ENCODE measurements around the gene CEMIP. TPM values are rescaled to one million over a fixed set of nuclear protein-coding genes. Genes with fewer than 3 reads are reported as not detected.

The CEMIP gene
- total RNA-seq, 1 donor from 2014 or later, result 3.6 TPM

- DNase-seq (ENCODE audit: low read depth), result peak; percentile 5
- peaks cover 30% of the 10 kb centered on the region for H4K20me1 ChIP-seq (ENCODE audit: insufficient read depth, low read length)
- H3K27ac ChIP-seq (ENCODE audit: low read depth, low read length), result no peak overlapping the region
- peak overlapping the region; percentile 45 for H3K4me2 ChIP-seq (ENCODE audit: low read length)
- H3K27me3 ChIP-seq (ENCODE audit: insufficient read depth, low read length), result no peaks in the 10 kb centered on the region
- Mint-ChIP-seq H3K9me3 (ENCODE audit: unreplicated experiment) (peaks cover 7% of the 10 kb centered on the region), H3K4me1 (ENCODE audit: low read depth, unreplicated experiment) (peaks cover 7% of the 10 kb centered on the region), H3K36me3 (ENCODE audit: low read depth, unreplicated experiment) (no peaks in the 10 kb centered on the region), H3K27ac (ENCODE audit: unreplicated experiment) (no peak overlapping the region), H3K4me3 (ENCODE audit: unreplicated experiment) (no peak overlapping the region), H3K27me3 (ENCODE audit: low read depth, unreplicated experiment) (no peaks in the 10 kb centered on the region)
- no peak overlapping the region for H3K9ac ChIP-seq (ENCODE audit: low read length)
- TF ChIP-seq EZH2 (IDR thresholded peaks at IDR 0.05; ENCODE audit: insufficient read depth, low read length) (no peak), CTCF (IDR thresholded peaks at IDR 0.05; ENCODE audit: insufficient read depth, low read depth, low read length) (no peak)
- H3K9me3 ChIP-seq (ENCODE audit: insufficient read depth, low read depth, low read length), result no peaks in the 10 kb centered on the region
- no peaks in the 10 kb centered on the region for H3K4me1 ChIP-seq (ENCODE audit: insufficient read depth, low read length)
- FAIRE-seq, result no peak
- no peaks in the 10 kb centered on the region for H3K36me3 ChIP-seq (ENCODE audit: insufficient read depth, low read length)
- no peak overlapping the region for H3K4me3 ChIP-seq (ENCODE audit: insufficient read depth, low read depth, low read length)
- H3K79me2 ChIP-seq (ENCODE audit: insufficient read depth, low read length), result peaks cover 31% of the 10 kb centered on the region
- no peak overlapping the region for H2AFZ ChIP-seq (ENCODE audit: low read depth, low read length)
These were observed 34.8 kb upstream of the CEMIP start for GRCh38 chr15:80744415-80744814.

- DNase-seq (ENCODE audit: low read depth) (peak; percentile 38), FAIRE-seq (no peak)
- peaks cover 7% of the 10 kb centered on the region for H3K4me1 Mint-ChIP-seq (ENCODE audit: low read depth, unreplicated experiment)
- Histone ChIP-seq H3K9ac (ENCODE audit: low read length) (no peak overlapping the region), H3K79me2 (ENCODE audit: insufficient read depth, low read length) (peaks cover 31% of the 10 kb centered on the region), H3K4me1 (ENCODE audit: insufficient read depth, low read length) (no peaks in the 10 kb centered on the region), H2AFZ (ENCODE audit: low read depth, low read length) (no peak overlapping the region), H3K4me2 (ENCODE audit: low read length) (peak overlapping the region; percentile 45), H3K4me3 (ENCODE audit: insufficient read depth, low read depth, low read length) (no peak overlapping the region), H3K27ac (ENCODE audit: low read depth, low read length) (no peak overlapping the region), H3K36me3 (ENCODE audit: insufficient read depth, low read length) (no peaks in the 10 kb centered on the region), H3K27me3 (ENCODE audit: insufficient read depth, low read length) (no peaks in the 10 kb centered on the region), H4K20me1 (ENCODE audit: insufficient read depth, low read length) (peaks cover 28% of the 10 kb centered on the region), H3K9me3 (ENCODE audit: insufficient read depth, low read depth, low read length) (no peaks in the 10 kb centered on the region)
- no peak overlapping the region for H3K27ac Mint-ChIP-seq (ENCODE audit: unreplicated experiment)
- TF ChIP-seq EZH2 (IDR thresholded peaks at IDR 0.05; ENCODE audit: insufficient read depth, low read length) (no peak), CTCF (IDR thresholded peaks at IDR 0.05; ENCODE audit: insufficient read depth, low read depth, low read length) (no peak)
- peaks cover 6% of the 10 kb centered on the region for H3K9me3 Mint-ChIP-seq (ENCODE audit: unreplicated experiment)
- no peaks in the 10 kb centered on the region for H3K36me3 Mint-ChIP-seq (ENCODE audit: low read depth, unreplicated experiment)
- no peaks in the 10 kb centered on the region for H3K27me3 Mint-ChIP-seq (ENCODE audit: low read depth, unreplicated experiment)
- no peak overlapping the region for H3K4me3 Mint-ChIP-seq (ENCODE audit: unreplicated experiment)
These were observed 34.3 kb upstream of the CEMIP start for GRCh38 chr15:80744826-80745225.

- Histone ChIP-seq H3K27me3 (ENCODE audit: insufficient read depth, low read length) (no peaks in the 10 kb centered on the region), H3K9ac (ENCODE audit: low read length) (no peak overlapping the region), H3K9me3 (ENCODE audit: insufficient read depth, low read depth, low read length) (no peaks in the 10 kb centered on the region), H3K4me3 (ENCODE audit: insufficient read depth, low read depth, low read length) (no peak overlapping the region), H3K4me2 (ENCODE audit: low read length) (no peak overlapping the region), H3K79me2 (ENCODE audit: insufficient read depth, low read length) (peaks cover 31% of the 10 kb centered on the region), H2AFZ (ENCODE audit: low read depth, low read length) (no peak overlapping the region), H4K20me1 (ENCODE audit: insufficient read depth, low read length) (peaks cover 18% of the 10 kb centered on the region), H3K4me1 (ENCODE audit: insufficient read depth, low read length) (no peaks in the 10 kb centered on the region), H3K27ac (ENCODE audit: low read depth, low read length) (no peak overlapping the region), H3K36me3 (ENCODE audit: insufficient read depth, low read length) (no peaks in the 10 kb centered on the region)
- no peaks in the 10 kb centered on the region for H3K27me3 Mint-ChIP-seq (ENCODE audit: low read depth, unreplicated experiment)
- H3K4me3 Mint-ChIP-seq (ENCODE audit: unreplicated experiment), result no peak overlapping the region
- no peak for TF ChIP-seq EZH2 (IDR thresholded peaks at IDR 0.05; ENCODE audit: insufficient read depth, low read length)
- no peak for TF ChIP-seq CTCF (IDR thresholded peaks at IDR 0.05; ENCODE audit: insufficient read depth, low read depth, low read length)
- no peaks in the 10 kb centered on the region for H3K36me3 Mint-ChIP-seq (ENCODE audit: low read depth, unreplicated experiment)
- H3K9me3 Mint-ChIP-seq (ENCODE audit: unreplicated experiment), result peaks cover 2% of the 10 kb centered on the region
- H3K4me1 Mint-ChIP-seq (ENCODE audit: low read depth, unreplicated experiment), result peaks cover 7% of the 10 kb centered on the region
- DNase-seq (ENCODE audit: low read depth) (no peak), FAIRE-seq (no peak)
- H3K27ac Mint-ChIP-seq (ENCODE audit: unreplicated experiment), result no peak overlapping the region
These were observed 33.3 kb upstream of the CEMIP start for GRCh38 chr15:80745888-80746287.
